Tibial nerve (tissue), 4 donors: ENCODE results near the gene TBK1. TPM values are rescaled to one million over a fixed set of nuclear protein-coding genes. Genes with fewer than 3 reads are reported as not detected.
"Not testable (repeated sequence)": the region's sequence is repeated elsewhere in the genome, so short reads cannot be mapped to it uniquely, and the experiment has no call there.

Experiments used
- DNase-seq, 2 donors: peaks; one replicate each; pipeline ENCODE4 v3.0.0-alpha.2; 2019; ENCODE audit warnings: low spot score in 2 of 2
- H3K27ac ChIP-seq, 4 donors: fragments of 200-600 bp; sonication (generic) in 3 of 4; one replicate each; pipeline ENCODE4 v1.5.1; 2017 to 2019; ENCODE audit warnings: mild to moderate bottlenecking in 1 of 4
- H3K27me3 ChIP-seq, 2 donors: fragments of 200-600 bp; sonication (generic) in 1 of 2; one replicate each; pipeline versions ENCODE4 v1.5.1 to v1.6.0; 2017 to 2019
- H3K36me3 ChIP-seq, 3 donors: fragments of 200-600 bp; sonication (generic); one replicate each; pipeline ENCODE4 v1.5.1; 2018 to 2019
- H3K4me1 ChIP-seq, 4 donors: fragments of 200-600 bp; sonication (generic) in 3 of 4; one replicate each; pipeline ENCODE4 v1.5.1; 2017 to 2019
- H3K4me3 ChIP-seq, 4 donors: fragments of 200-600 bp; sonication (generic) in 3 of 4; one replicate each; pipeline ENCODE4 v1.5.1; 2017 to 2019; ENCODE audit warnings: mild to moderate bottlenecking in 1 of 4, moderate library complexity in 1 of 4
- H3K9me3 ChIP-seq, 4 donors: fragments of 200-600 bp; sonication (generic) in 3 of 4; one replicate each; pipeline ENCODE4 v1.5.1; 2017 to 2019
- CTCF ChIP-seq, 5 experiments: fragments of 200-600 bp in 3 of 5; fragments of 450-650 bp in 2 of 5; sonication (generic) in 3 of 5; IDR thresholded peaks; one replicate each; pipeline ENCODE4 v1.5.1; 2016 to 2019; ENCODE audit warnings: antibody characterized with exemption in 5 of 5, mild to moderate bottlenecking in 3 of 5, moderate library complexity in 2 of 5
- EP300 ChIP-seq, 2 donors: sonication (generic); formaldehyde crosslinking; IDR thresholded peaks; one replicate each; pipeline ENCODE4 v1.6.1; 2017; ENCODE audit warnings: antibody characterized with exemption in 2 of 2, mild to moderate bottlenecking in 1 of 2
- POLR2A ChIP-seq, 2 donors: fragments of 450-650 bp; IDR thresholded peaks; one replicate each; pipeline ENCODE4 v1.6.1; 2017; ENCODE audit warnings: antibody characterized with exemption in 2 of 2, mild to moderate bottlenecking in 2 of 2, moderate library complexity in 2 of 2
- WGBS, 2 donors: methylation state at CpG; one replicate each; pipeline ENCODE4 v1.1.5; 2018; 5-methylcytosine and 5-hydroxymethylcytosine counted together
- total RNA-seq, 4 donors: library from RNA; depleted of rRNA; stranded (reverse); fragments of >200 nt; gene quantifications; one replicate each; pipeline ENCODE4 v1.1.0, GENCODE V29; 2016

The TBK1 gene
- total RNA-seq, 4 donors from 2014 or later = 25.2 to 36.7 (median 29.3) TPM

- TF ChIP-seq EP300 (IDR thresholded peaks at IDR 0.05) = no peak
- TF ChIP-seq CTCF (IDR thresholded peaks at IDR 0.05) = no peak
- TF ChIP-seq POLR2A (IDR thresholded peaks at IDR 0.05) = no peak
- no peak overlapping the region for H3K27ac ChIP-seq
- no peak overlapping the region for H3K4me3 ChIP-seq
- no peaks in the 10 kb centered on the region for H3K27me3 ChIP-seq
- no peaks in the 10 kb centered on the region for H3K9me3 ChIP-seq
- no peaks in the 10 kb centered on the region for H3K4me1 ChIP-seq
- no peaks in the 10 kb centered on the region for H3K36me3 ChIP-seq
- DNase-seq = no peak
- 56 to 58% methylated on average over 3 of the region's 3 CpGs for WGBS, 2 donors
Measured at GRCh38 chr12:64521833-64522232, 69.9 kb downstream of the TBK1 start.

- WGBS, 2 donors = 27 to 36% methylated on average over 5 of the region's 5 CpGs
- H3K4me1 ChIP-seq = no peaks in the 10 kb centered on the region
- no peaks in the 10 kb centered on the region for H3K36me3 ChIP-seq
- H3K4me3 ChIP-seq = no peak overlapping the region
- no peaks in the 10 kb centered on the region for H3K27me3 ChIP-seq
- TF ChIP-seq CTCF (IDR thresholded peaks at IDR 0.05) = no peak
- no peaks in the 10 kb centered on the region for H3K9me3 ChIP-seq
- no peak for DNase-seq
- H3K27ac ChIP-seq = no peak overlapping the region
Measured at GRCh38 chr12:64522316-64522715, 70.4 kb downstream of the TBK1 start.

- WGBS, 2 donors = 76 to 78% methylated on average over 4 of the region's 4 CpGs
- Histone ChIP-seq H3K9me3 (no peaks in the 10 kb centered on the region), H3K27ac (no peak overlapping the region), H3K4me3 (no peak overlapping the region), H3K4me1 (no peaks in the 10 kb centered on the region), H3K27me3 (no peaks in the 10 kb centered on the region), H3K36me3 (no peaks in the 10 kb centered on the region)
- TF ChIP-seq POLR2A (IDR thresholded peaks at IDR 0.05) = no peak
- no peak for TF ChIP-seq EP300 (IDR thresholded peaks at IDR 0.05)
- TF ChIP-seq CTCF (IDR thresholded peaks at IDR 0.05) = no peak
- DNase-seq = no peak
Measured at GRCh38 chr12:64522807-64523206, 70.9 kb downstream of the TBK1 start.

- H3K36me3 ChIP-seq, DNase-seq: not testable (repeated sequence)
- WGBS, 2 donors = 92% methylated on average over 11 of the region's 11 CpGs
Measured at GRCh38 chr12:64523565-64524444, 71.9 kb downstream of the TBK1 start.

GRCh38 chr12:64525461-64526160, 73.7 kb downstream of the TBK1 start:
- H3K4me3 ChIP-seq = no peak overlapping the region
- DNase-seq = no peak
- no peaks in the 10 kb centered on the region for H3K4me1 ChIP-seq
- H3K27me3 ChIP-seq = no peaks in the 10 kb centered on the region
- TF ChIP-seq CTCF (IDR thresholded peaks at IDR 0.05) (no peak), POLR2A (IDR thresholded peaks at IDR 0.05) (no peak), EP300 (IDR thresholded peaks at IDR 0.05) (no peak)
- H3K36me3 ChIP-seq = no peaks in the 10 kb centered on the region
- H3K27ac ChIP-seq = no peak overlapping the region
- H3K9me3 ChIP-seq = no peaks in the 10 kb centered on the region
- WGBS, 2 donors = 75 to 79% methylated on average over 11 of the region's 11 CpGs

More at GRCh38 chr12:64523565-64524444, 71.9 kb downstream of the TBK1 start:
- not testable (repeated sequence) for H3K9me3 ChIP-seq, H3K27ac ChIP-seq, H3K4me1 ChIP-seq, H3K27me3 ChIP-seq, H3K4me3 ChIP-seq
